H9 (cell line): ENCODE results near the gene SUN2. TPM values are rescaled to one million over a fixed set of nuclear protein-coding genes. Genes with fewer than 3 reads are reported as not detected.

Experiments used
- DNase-seq: peaks from one replicate; pipeline ENCODE4 v3.0.0-alpha.2; 2017
- H2AFZ ChIP-seq: one replicate; pipeline ENCODE4 v1.6.1; 2013; ENCODE audit warnings: mild to moderate bottlenecking, low read length, control low read depth, moderate library complexity
- H2AK5ac ChIP-seq: 2 replicates; pipeline ENCODE4 v1.6.1; 2013; ENCODE audit warnings: low read length, control low read depth, mixed read lengths; ENCODE audit not compliant: insufficient read length
- H2BK120ac ChIP-seq: one replicate; pipeline ENCODE4 v1.6.1; 2013; ENCODE audit warnings: low read depth, mild to moderate bottlenecking, low read length, control low read depth, inconsistent platforms; ENCODE audit not compliant: poor library complexity, severe bottlenecking
- H2BK12ac ChIP-seq: 2 replicates; pipeline ENCODE4 v1.6.1; 2013; ENCODE audit warnings: low read length, control low read depth, mixed read lengths, low read depth; ENCODE audit not compliant: insufficient read length
- H2BK15ac ChIP-seq: 2 replicates; pipeline ENCODE4 v1.6.1; 2013; ENCODE audit warnings: low read depth, low read length, control low read depth
- H2BK20ac ChIP-seq: one replicate; pipeline ENCODE4 v1.6.1; 2013; ENCODE audit warnings: low read depth, mild to moderate bottlenecking, low read length, control low read depth, inconsistent platforms; ENCODE audit not compliant: poor library complexity, severe bottlenecking
- H2BK5ac ChIP-seq: 2 replicates; pipeline ENCODE4 v1.6.1; 2013; ENCODE audit warnings: low read length, control low read depth, mixed read lengths; ENCODE audit not compliant: insufficient read length
- H3K14ac ChIP-seq: 2 replicates; pipeline ENCODE4 v1.6.1; 2013; ENCODE audit warnings: low read length, control low read depth; ENCODE audit not compliant: insufficient read depth
- H3K18ac ChIP-seq: 2 replicates; pipeline ENCODE4 v1.6.1; 2013; ENCODE audit warnings: low read depth, mild to moderate bottlenecking, mixed read lengths, low read length, control low read depth; ENCODE audit not compliant: insufficient read length
- H3K23ac ChIP-seq: 2 replicates; pipeline ENCODE4 v1.6.1; 2013; ENCODE audit warnings: low read length, control low read depth, mixed read lengths, low read depth; ENCODE audit not compliant: insufficient read length
- H3K23me2 ChIP-seq: 2 replicates; pipeline ENCODE4 v1.6.1; 2013; ENCODE audit warnings: low read depth, mild to moderate bottlenecking, mixed read lengths, low read length, control low read depth; ENCODE audit not compliant: insufficient read length, poor library complexity, severe bottlenecking
- H3K27ac ChIP-seq: 2 replicates; pipeline ENCODE4 v1.5.1; 2013; ENCODE audit warnings: low read length, control low read depth, mixed read lengths, low read depth; ENCODE audit not compliant: insufficient read length
- H3K27me3 ChIP-seq: 2 replicates; pipeline ENCODE4 v1.6.1; 2013; ENCODE audit warnings: low read length, control low read depth, inconsistent platforms; ENCODE audit not compliant: insufficient read depth
- H3K4ac ChIP-seq: 2 replicates; pipeline ENCODE4 v1.6.1; 2013; ENCODE audit warnings: low read depth, mild to moderate bottlenecking, control low read depth, inconsistent platforms, low read length, moderate library complexity
- H3K4me1 ChIP-seq: 2 replicates; pipeline ENCODE4 v1.6.1; 2013; ENCODE audit warnings: low read length, control low read depth, inconsistent platforms; ENCODE audit not compliant: insufficient read depth
- H3K4me2 ChIP-seq: 2 replicates; pipeline ENCODE4 v1.6.1; 2013; ENCODE audit warnings: low read length, control low read depth, mixed read lengths; ENCODE audit not compliant: insufficient read length, insufficient read depth
- H3K56ac ChIP-seq: 2 replicates; pipeline ENCODE4 v1.6.1; 2013; ENCODE audit warnings: low read depth, mild to moderate bottlenecking, mixed read lengths, low read length, control low read depth; ENCODE audit not compliant: insufficient read length
- H3K79me1 ChIP-seq: 2 replicates; pipeline ENCODE4 v1.6.1; 2013; ENCODE audit warnings: low read depth, mild to moderate bottlenecking, moderate library complexity, low read length, control low read depth, inconsistent platforms; ENCODE audit not compliant: insufficient read depth, poor library complexity, severe bottlenecking
- H3K79me2 ChIP-seq: 2 replicates; pipeline ENCODE4 v1.6.1; 2013; ENCODE audit warnings: low read length, control low read depth, inconsistent platforms; ENCODE audit not compliant: insufficient read depth
- H3K9ac ChIP-seq: 2 replicates; pipeline ENCODE4 v1.6.1; 2013; ENCODE audit warnings: low read length, control low read depth, mixed read lengths; ENCODE audit not compliant: insufficient read length; ENCODE audit errors: extremely low read depth
- H3K9me3 ChIP-seq: one replicate; pipeline ENCODE4 v1.6.1; 2013; ENCODE audit warnings: low read depth, low read length, inconsistent platforms; ENCODE audit not compliant: control insufficient read depth
- H3T11ph ChIP-seq: one replicate; pipeline ENCODE4 v1.6.1; 2013; ENCODE audit warnings: mild to moderate bottlenecking, low read length, control low read depth, inconsistent platforms
- H4K20me1 ChIP-seq: one replicate; pipeline ENCODE4 v1.6.1; 2013; ENCODE audit not compliant: control insufficient read depth, insufficient read length, insufficient read depth
- H4K5ac ChIP-seq: 2 replicates; pipeline ENCODE4 v1.6.1; 2013; ENCODE audit warnings: low read depth, mild to moderate bottlenecking, mixed read lengths, low read length, control low read depth; ENCODE audit not compliant: insufficient read length
- H4K8ac ChIP-seq: replicated peaks from 2 replicates; pipeline ENCODE4 v1.6.1; 2013; ENCODE audit warnings: low read length, control low read depth, mixed read lengths, low read depth; ENCODE audit not compliant: insufficient read length
- H4K91ac ChIP-seq: 2 replicates; pipeline ENCODE4 v1.6.1; 2013; ENCODE audit warnings: low read depth, mild to moderate bottlenecking, moderate library complexity, mixed read lengths, low read length, control low read depth; ENCODE audit not compliant: insufficient read length
- H3K27ac Mint-ChIP-seq, 3 experiments: 2 replicates in 2 of 3; 3 replicates in 1 of 3; pipeline ENCODE4 v1.8.0; 2020 to 2021; ENCODE audit warnings: mixed read lengths in 3 of 3, mild to moderate bottlenecking in 1 of 3, moderate library complexity in 1 of 3
- H3K27me3 Mint-ChIP-seq: 2 replicates; pipeline ENCODE4 v1.8.0; 2021; ENCODE audit warnings: low read depth, mild to moderate bottlenecking, moderate library complexity, mixed read lengths
- H3K36me3 Mint-ChIP-seq, 3 experiments: 2 replicates in 2 of 3; 3 replicates in 1 of 3; pipeline ENCODE4 v1.8.0; 2020 to 2021; ENCODE audit warnings: low read depth in 3 of 3, mixed read lengths in 3 of 3; ENCODE audit not compliant: insufficient read depth in 1 of 3
- H3K4me1 Mint-ChIP-seq, 2 experiments: 2 replicates each; pipeline ENCODE4 v1.8.0; 2020; ENCODE audit warnings: mixed read lengths in 2 of 2
- H3K4me3 Mint-ChIP-seq, 2 experiments: 2 replicates in 1 of 2; 3 replicates in 1 of 2; pipeline ENCODE4 v1.8.0; 2020 to 2021; ENCODE audit warnings: mild to moderate bottlenecking in 2 of 2, mixed read lengths in 2 of 2, moderate library complexity in 1 of 2
- H3K9me3 Mint-ChIP-seq, 2 experiments: 2 replicates in 1 of 2; 3 replicates in 1 of 2; pipeline ENCODE4 v1.8.0; 2020; ENCODE audit warnings: mild to moderate bottlenecking in 2 of 2, mixed read lengths in 2 of 2, moderate library complexity in 1 of 2
- CTCF ChIP-seq: fragments of 200-600 bp; sonication (generic); conservative IDR thresholded peaks from 3 replicates; pipeline ENCODE4 v1.8.0; 2021; ENCODE audit warnings: antibody characterized with exemption, mild to moderate bottlenecking
- WGBS: extraction: QIAGEN DNeasy Blood & Tissue Kit; methylation state at CpG from one replicate; pipeline ENCODE4 v1.1.7; 2013; ENCODE audit warnings: missing lambda C conversion rate, low lambda C conversion rate, mixed read lengths; ENCODE audit not compliant: insufficient read length; ENCODE audit errors: extremely low coverage; 5-methylcytosine and 5-hydroxymethylcytosine counted together
- total RNA-seq: library from RNA; stranded (reverse); gene quantifications from 2 replicates; pipeline ENCODE4 v1.2.1, GENCODE V29; 2021

SUN2 gene
- total RNA-seq, 1 experiment from 2014 or later, result 12.0 TPM

GRCh38 chr22:38697425-38698089 is 58.2 kb downstream of the SUN2 start:
- Histone ChIP-seq H3K27me3 (no peaks in the 10 kb centered on the region), H3K56ac (no peak overlapping the region), H3K23ac (no peak overlapping the region), H3K4me1 (peaks cover 5% of the 10 kb centered on the region), H2BK5ac (no peak overlapping the region), H2BK20ac (no peak overlapping the region), H2BK15ac (no peak overlapping the region), H3K14ac (no peak overlapping the region), H3K4ac (no peak overlapping the region), H3K27ac (no peak overlapping the region), H3K79me2 (peaks cover 9% of the 10 kb centered on the region), H4K91ac (no peak overlapping the region), H3K23me2 (peaks cover 10% of the 10 kb centered on the region), H4K20me1 (no peaks in the 10 kb centered on the region), H3T11ph (no peak overlapping the region), H2AFZ (no peak overlapping the region), H3K9ac (no peak overlapping the region), H3K18ac (no peak overlapping the region), H4K8ac (no peak overlapping the region), H2BK120ac (no peak overlapping the region), H2BK12ac (no peak overlapping the region), H3K79me1 (peaks cover 3% of the 10 kb centered on the region), H2AK5ac (no peak overlapping the region), H4K5ac (no peak overlapping the region), H3K9me3 (no peaks in the 10 kb centered on the region), H3K4me2 (peak overlapping the region; percentile 55)
- peaks cover 38 to 43% of the 10 kb centered on the region in 2 experiments for H3K4me1 Mint-ChIP-seq
- H3K27ac Mint-ChIP-seq, result no peak overlapping the region
- no CpG with 5 or more reads among the region's 8 CpGs for WGBS
- TF ChIP-seq CTCF, result no peak
- no peak for DNase-seq
- H3K9me3 Mint-ChIP-seq, result no peaks in the 10 kb centered on the region
- peak overlapping the region; percentile 5 to 40; a peak in 3 of 5 replicates for H3K4me3 Mint-ChIP-seq
- H3K27me3 Mint-ChIP-seq, result no peaks in the 10 kb centered on the region; the same call in 1 of the 2 replicates
- peaks cover 7 to 28% (median 19%) of the 10 kb centered on the region in 3 experiments; a peak in 6 of 7 replicates for H3K36me3 Mint-ChIP-seq
